Pancreas (tissue), 10 donors: ENCODE measurements around the gene INHBC. TPM values are rescaled to one million over a fixed set of nuclear protein-coding genes. Genes with fewer than 3 reads are reported as not detected.
A peak's percentile ranks its signal among the peaks of the same experiment; 100 is the strongest.

Source experiments
- ATAC-seq, 4 donors: fragments of 200-7000 bp; cut with Tn5 transposase; one replicate each; pipeline versions ENCODE4 v1.8.0 to v1.9.1; 2020; ENCODE audit warnings: mild to moderate bottlenecking in 4 of 4, moderate library complexity in 4 of 4
- DNase-seq, 6 donors: peaks; one replicate each; pipeline ENCODE4 v3.0.0-alpha.2; 2020
- FAIRE-seq: peaks from 2 replicates; lab custom pipeline; 2012; peaks lifted over from hg19 to GRCh38; lab: Jason Lieb, UNC
- H3K27ac ChIP-seq, 4 donors: fragments of 200-600 bp; sonication (generic); 1 replicate in 3 of 4; 2 replicates in 1 of 4; pipeline versions ENCODE4 v1.5.0 to v1.8.0; 2020
- H3K27me3 ChIP-seq, 4 donors: fragments of 200-600 bp; one replicate each; pipeline ENCODE4 v1.8.0; 2021
- H3K36me3 ChIP-seq, 3 donors: fragments of 200-600 bp; sonication (generic) in 1 of 3; one replicate each; pipeline versions ENCODE4 v1.5.0 to v1.8.0; 2020 to 2021
- H3K4me1 ChIP-seq, 3 donors: fragments of 200-600 bp; one replicate each; pipeline ENCODE4 v1.8.0; 2021
- H3K4me3 ChIP-seq, 4 donors: fragments of 200-600 bp; sonication (generic) in 2 of 4; one replicate each; pipeline versions ENCODE4 v1.5.0 to v1.8.0; 2020 to 2021
- H3K9me3 ChIP-seq, 4 donors: fragments of 200-600 bp; one replicate each; pipeline ENCODE4 v1.8.0; 2021
- WGBS, 2 donors: extraction: QIAGEN DNeasy Blood & Tissue Kit; methylation state at CpG; one replicate each; pipeline ENCODE4 v1.1.7; 2013; 5-methylcytosine and 5-hydroxymethylcytosine counted together
- intact Hi-C, 3 donors: fragments of 100-400 bp; cut with DNase I; formaldehyde crosslinking; loops; one replicate each; pipeline versions ENCODE4 v1.11.1 to v1.14.2; 2022
- polyA plus RNA-seq, 2 donors: library from polyadenylated mRNA; stranded (reverse); fragments of 200-250 nt; gene quantifications; one replicate each; pipeline ENCODE4 v1.2.3, GENCODE V29; 2013
- total RNA-seq, 6 donors: library from RNA; stranded (reverse); fragmentation: NEBNext Ultra II Directional in 4 of 6; extraction: Animal tissue kit (Norgen Biotek cat#: 25700) in 4 of 6; gene quantifications; one replicate each; pipeline versions ENCODE4 v1.2.1 to v1.2.4, GENCODE V29; 2021 to 2023
- TF ChIP-seq, protein P1 (sequence below), 4 donors: fragments of 200-600 bp; sonication (generic) in 3 of 4; IDR thresholded peaks; one replicate each; pipeline versions ENCODE4 v1.5.0 to v1.8.0; 2021; ENCODE audit warnings: antibody characterized with exemption in 4 of 4
- donor health status: healthy with polysubstance abuse.
- donor health status: DM: no; HTN: no; CAD: no; lungs with moderate emphysema.
- donor health status: DM: no; HTN: no; CAD: no.
- donor health status: control.
- donor health status: control.
- donor health status: Bipolar disorder and iron deficiency.
- donor health status: DM: yes; HTN: yes; CAD: no.
- donor health status: DM: no; HTN: no; CAD: no.
- donor health status: DM: no; HTN: no; CAD: no.
- donor health status: DM: yes; HTN: yes; CAD: no.

The INHBC gene
- total and polyA plus RNA-seq, 8 donors = 0.09 TPM; not detected in 6

GRCh38 chr12:57487055-57487596, 52.5 kb downstream of the INHBC start:
- no peak for DNase-seq
- H3K27ac ChIP-seq = no peak overlapping the region
- H3K9me3 ChIP-seq = no peaks in the 10 kb centered on the region
- TF ChIP-seq, protein P1, sequence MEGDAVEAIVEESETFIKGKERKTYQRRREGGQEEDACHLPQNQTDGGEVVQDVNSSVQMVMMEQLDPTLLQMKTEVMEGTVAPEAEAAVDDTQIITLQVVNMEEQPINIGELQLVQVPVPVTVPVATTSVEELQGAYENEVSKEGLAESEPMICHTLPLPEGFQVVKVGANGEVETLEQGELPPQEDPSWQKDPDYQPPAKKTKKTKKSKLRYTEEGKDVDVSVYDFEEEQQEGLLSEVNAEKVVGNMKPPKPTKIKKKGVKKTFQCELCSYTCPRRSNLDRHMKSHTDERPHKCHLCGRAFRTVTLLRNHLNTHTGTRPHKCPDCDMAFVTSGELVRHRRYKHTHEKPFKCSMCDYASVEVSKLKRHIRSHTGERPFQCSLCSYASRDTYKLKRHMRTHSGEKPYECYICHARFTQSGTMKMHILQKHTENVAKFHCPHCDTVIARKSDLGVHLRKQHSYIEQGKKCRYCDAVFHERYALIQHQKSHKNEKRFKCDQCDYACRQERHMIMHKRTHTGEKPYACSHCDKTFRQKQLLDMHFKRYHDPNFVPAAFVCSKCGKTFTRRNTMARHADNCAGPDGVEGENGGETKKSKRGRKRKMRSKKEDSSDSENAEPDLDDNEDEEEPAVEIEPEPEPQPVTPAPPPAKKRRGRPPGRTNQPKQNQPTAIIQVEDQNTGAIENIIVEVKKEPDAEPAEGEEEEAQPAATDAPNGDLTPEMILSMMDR (IDR thresholded peaks at IDR 0.05) = no peak
- ATAC-seq = no peak
- peaks cover 0 to 10% (median 0%) of the 10 kb centered on the region in 3 donors for H3K4me1 ChIP-seq
- intact Hi-C loops = no loop called here
- peak overlapping the region in 2 of 4 donors; percentile 84 to 93 for H3K4me3 ChIP-seq
- 75 to 80% methylated on average over 27 of the region's 27 CpGs for WGBS, 2 donors
- H3K27me3 ChIP-seq = no peaks in the 10 kb centered on the region
- H3K36me3 ChIP-seq = peaks cover 0 to 21% (median 13%) of the 10 kb centered on the region in 3 donors
- FAIRE-seq = no peak

DNA sequence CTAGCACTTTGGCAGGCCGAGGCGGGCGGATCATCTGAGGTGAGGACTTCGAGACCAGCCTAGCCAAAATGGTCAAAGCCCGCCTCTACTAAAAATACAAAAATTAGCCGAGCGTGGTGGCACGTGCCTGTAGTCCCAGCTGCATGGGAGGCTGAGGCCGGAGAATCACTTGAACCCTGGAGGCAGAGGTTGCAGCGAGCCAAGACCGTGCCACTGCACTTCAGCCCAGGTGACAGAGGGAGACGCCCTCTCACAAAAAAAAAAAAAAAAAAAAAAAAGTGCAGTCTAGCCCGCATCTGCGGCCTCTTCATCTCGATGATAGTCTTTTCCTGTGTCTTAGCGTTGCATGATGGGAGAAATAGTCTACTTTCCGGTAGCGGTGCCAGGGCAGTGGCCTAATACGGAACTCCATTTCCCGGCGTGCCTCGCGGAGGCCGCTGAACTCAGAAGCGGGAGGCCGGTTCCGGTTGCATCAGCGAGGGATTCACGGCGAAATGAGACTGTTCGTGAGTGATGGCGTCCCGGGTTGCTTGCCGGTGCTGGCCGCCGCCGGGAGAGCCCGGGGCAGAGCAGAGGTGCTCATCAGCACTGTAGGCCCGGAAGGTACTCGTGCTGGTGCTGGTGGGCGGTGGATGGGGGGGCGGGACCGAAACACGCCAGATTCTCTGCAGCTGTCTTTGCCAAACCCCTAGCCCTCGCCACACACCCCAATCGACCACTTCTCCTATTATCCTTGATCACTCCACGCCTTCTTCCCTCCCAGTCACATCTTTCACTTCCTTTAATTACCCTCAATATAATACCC, 53.2 kb downstream of the INHBC start, which contains the start of gene MARS1:
MARS1 (plus strand) TSS at position 472 of the 805 bp plus-strand sequence; CDS start at position 495, 23 bp downstream.
- Histone ChIP-seq H3K27ac (peak within 1 kb of the TSS in 3 of 4 donors; percentile 6 to 50 (median 24)), H3K4me1 (peaks cover 0 to 10% (median 0%) of the 10 kb centered on the region in 3 donors), H3K27me3 (no peaks in the 10 kb centered on the region), H3K4me3 (peak within 1 kb of the TSS; percentile 53 to 93 (median 82)), H3K9me3 (no peaks in the 10 kb centered on the region), H3K36me3 (peaks cover 0 to 21% (median 13%) of the 10 kb centered on the region in 3 donors)
- peak; percentile 98 to 100 (median 99) for ATAC-seq
- peak; percentile 89 to 95 (median 94) for DNase-seq
- 7 to 9% methylated on average over 42 to 47 of the region's 47 CpGs for WGBS, 2 donors
- TF ChIP-seq, protein P1 (IDR thresholded peaks at IDR 0.05) = no peak
- peak; percentile 85 for FAIRE-seq
- intact Hi-C loops = no loop called here

DNA sequence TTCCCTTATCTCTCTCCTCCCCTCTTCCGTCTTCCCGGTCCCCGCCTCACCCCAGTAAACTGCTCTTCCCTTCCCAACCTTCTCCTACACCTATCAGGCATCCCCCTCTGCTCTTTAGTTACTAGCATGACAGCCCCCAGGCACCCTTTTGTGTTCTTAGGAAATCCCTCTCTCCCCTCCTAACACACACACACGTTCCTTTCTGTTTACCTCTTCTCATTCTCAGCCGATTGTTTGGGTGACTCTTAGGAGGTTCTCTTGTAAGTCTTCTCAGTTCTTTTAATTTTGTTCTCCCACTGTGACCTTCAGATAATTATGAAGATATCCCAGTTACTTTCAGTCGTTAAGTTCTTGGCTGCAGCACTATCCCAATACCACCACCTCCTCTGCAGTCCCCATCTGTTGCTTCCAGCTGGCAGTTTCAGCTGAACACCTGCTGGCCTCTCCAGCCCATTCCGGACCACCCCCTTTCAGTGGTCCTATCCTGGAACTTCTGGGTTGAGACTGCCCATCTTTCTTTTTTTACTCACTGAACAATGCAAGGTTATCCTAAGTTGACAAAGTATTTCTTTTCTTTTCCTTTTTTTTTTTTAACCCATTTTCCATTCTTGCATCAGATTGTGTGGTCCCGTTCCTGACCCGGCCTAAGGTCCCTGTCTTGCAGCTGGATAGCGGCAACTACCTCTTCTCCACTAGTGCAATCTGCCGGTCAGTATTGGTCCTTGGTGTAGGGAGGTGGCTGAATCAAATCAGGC, 54.0 kb downstream of the INHBC start:
- Histone ChIP-seq H3K4me1 (peaks cover 0 to 10% (median 0%) of the 10 kb centered on the region in 3 donors), H3K9me3 (no peaks in the 10 kb centered on the region), H3K36me3 (peaks cover 0 to 21% (median 13%) of the 10 kb centered on the region in 3 donors), H3K4me3 (peak overlapping the region; percentile 53 to 93 (median 82)), H3K27me3 (no peaks in the 10 kb centered on the region), H3K27ac (peak overlapping the region in 2 of 4 donors; percentile 6 to 50)
- 13% methylated on average over 11 of the region's 11 CpGs for WGBS, 2 donors
- ATAC-seq = peak in 2 of 4 donors; percentile 14 to 17
- TF ChIP-seq, protein P1 (IDR thresholded peaks at IDR 0.05) = no peak
- peak in 1 of 6 donors; percentile 38 for DNase-seq
- no peak for FAIRE-seq
- intact Hi-C loops = no loop called here

DNA sequence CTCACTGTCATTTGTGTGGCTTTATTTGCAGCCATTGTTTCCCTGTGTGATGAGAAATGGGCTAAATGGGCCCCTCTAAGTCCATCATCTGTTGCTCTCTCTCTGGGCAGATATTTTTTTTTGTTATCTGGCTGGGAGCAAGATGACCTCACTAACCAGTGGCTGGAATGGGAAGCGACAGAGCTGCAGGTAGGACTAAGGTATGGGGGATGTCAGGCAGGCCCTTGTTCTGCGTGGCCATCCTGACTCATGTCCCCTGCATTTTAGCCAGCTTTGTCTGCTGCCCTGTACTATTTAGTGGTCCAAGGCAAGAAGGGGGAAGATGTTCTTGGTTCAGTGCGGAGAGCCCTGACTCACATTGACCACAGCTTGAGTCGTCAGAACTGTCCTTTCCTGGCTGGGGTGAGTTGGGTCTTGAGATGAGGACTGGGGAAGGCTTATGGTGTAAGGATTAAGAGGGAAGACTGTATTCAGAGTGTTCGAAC, 54.6 kb downstream of the INHBC start:
- TF ChIP-seq, protein P1 (IDR thresholded peaks at IDR 0.05) = no peak
- Histone ChIP-seq H3K27me3 (no peaks in the 10 kb centered on the region), H3K4me1 (peaks cover 0 to 10% (median 0%) of the 10 kb centered on the region in 3 donors), H3K36me3 (peaks cover 0 to 21% (median 13%) of the 10 kb centered on the region in 3 donors), H3K27ac (no peak overlapping the region), H3K4me3 (peak overlapping the region in 3 of 4 donors; percentile 53 to 93 (median 84)), H3K9me3 (no peaks in the 10 kb centered on the region)
- no peak for DNase-seq
- 60 to 74% methylated on average over 5 of the region's 5 CpGs for WGBS, 2 donors
- FAIRE-seq = no peak
- intact Hi-C loops = no loop called here
- no peak for ATAC-seq
